HFF-Myc (cell line): ENCODE measurements around the gene SLC2A5.

Experiments used
- DNase-seq: peaks from one replicate; pipeline ENCODE4 v3.0.0-alpha.2; 2011; ENCODE audit warnings: low read depth; ENCODE audit errors: extremely low read depth
- H3K4me3 ChIP-seq: replicated peaks from 2 replicates; pipeline ENCODE4 v1.5.1; 2011; ENCODE audit warnings: low read depth, mild to moderate bottlenecking, control low read depth, low read length
- TF ChIP-seq, protein P1 (sequence below): IDR thresholded peaks from 2 replicates; pipeline ENCODE4 v1.5.1; 2012; ENCODE audit warnings: mild to moderate bottlenecking, low read depth, low read length, control low read depth; ENCODE audit errors: missing control alignments

The SLC2A5 gene

DNA sequence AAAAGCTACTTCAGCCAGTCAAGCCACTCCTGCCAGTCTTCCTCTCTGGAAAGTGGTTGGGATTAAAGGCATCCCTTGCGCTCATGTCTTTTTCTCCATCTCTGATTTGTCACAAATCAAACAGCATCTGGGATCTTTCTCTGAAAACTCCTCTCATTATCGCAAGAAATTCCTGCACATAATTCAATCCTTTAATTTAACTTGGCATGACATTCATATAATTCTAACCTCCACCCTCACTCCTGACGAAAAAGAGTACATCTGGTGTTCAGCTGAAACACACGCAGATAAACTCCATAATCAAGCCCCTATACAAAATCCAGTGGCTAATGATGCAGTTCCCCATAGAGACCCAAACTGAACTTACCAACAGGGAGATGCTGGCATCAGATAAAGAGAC is 19.4 kb upstream of the SLC2A5 start:
- no peak overlapping the region for H3K4me3 ChIP-seq
- DNase-seq: no peak
- TF ChIP-seq, protein P1, sequence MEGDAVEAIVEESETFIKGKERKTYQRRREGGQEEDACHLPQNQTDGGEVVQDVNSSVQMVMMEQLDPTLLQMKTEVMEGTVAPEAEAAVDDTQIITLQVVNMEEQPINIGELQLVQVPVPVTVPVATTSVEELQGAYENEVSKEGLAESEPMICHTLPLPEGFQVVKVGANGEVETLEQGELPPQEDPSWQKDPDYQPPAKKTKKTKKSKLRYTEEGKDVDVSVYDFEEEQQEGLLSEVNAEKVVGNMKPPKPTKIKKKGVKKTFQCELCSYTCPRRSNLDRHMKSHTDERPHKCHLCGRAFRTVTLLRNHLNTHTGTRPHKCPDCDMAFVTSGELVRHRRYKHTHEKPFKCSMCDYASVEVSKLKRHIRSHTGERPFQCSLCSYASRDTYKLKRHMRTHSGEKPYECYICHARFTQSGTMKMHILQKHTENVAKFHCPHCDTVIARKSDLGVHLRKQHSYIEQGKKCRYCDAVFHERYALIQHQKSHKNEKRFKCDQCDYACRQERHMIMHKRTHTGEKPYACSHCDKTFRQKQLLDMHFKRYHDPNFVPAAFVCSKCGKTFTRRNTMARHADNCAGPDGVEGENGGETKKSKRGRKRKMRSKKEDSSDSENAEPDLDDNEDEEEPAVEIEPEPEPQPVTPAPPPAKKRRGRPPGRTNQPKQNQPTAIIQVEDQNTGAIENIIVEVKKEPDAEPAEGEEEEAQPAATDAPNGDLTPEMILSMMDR: no peak

DNA sequence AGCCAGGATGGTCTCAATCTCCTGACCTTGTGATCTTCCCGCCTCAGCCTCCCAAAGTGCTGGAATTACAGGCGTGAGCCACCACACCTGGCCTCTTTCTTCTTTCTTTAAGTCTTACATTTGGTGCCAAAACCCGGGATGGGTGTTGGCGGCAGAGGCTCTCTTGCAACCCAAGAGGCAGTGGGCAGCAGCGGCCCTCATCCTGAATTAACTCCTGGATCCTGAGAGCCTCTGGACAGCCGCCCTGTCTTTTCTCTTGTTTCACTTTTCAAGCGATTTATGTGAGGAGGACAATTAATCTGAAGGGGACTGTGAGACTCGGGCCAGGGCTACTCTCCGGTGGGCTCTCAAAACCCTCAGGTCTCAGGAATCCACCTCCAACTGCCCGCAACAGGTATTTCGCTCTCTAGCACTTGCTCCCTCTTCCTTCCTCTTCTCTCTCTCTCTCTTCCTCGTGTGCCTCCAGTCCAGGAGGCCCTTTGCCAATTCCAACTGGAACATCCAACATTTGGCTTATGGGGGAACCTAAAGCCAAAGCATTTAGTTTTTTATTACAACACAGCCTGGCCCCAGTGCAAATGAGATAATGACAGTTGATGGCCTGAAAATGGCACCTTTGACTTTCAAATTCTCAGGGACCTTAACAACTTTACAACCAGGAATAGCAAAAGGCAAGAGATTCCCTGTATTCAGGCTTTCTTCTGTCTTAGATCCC is 18.1 kb upstream of the SLC2A5 start:
- H3K4me3 ChIP-seq: no peak overlapping the region
- DNase-seq: no peak
- TF ChIP-seq, protein P1: no peak

DNA sequence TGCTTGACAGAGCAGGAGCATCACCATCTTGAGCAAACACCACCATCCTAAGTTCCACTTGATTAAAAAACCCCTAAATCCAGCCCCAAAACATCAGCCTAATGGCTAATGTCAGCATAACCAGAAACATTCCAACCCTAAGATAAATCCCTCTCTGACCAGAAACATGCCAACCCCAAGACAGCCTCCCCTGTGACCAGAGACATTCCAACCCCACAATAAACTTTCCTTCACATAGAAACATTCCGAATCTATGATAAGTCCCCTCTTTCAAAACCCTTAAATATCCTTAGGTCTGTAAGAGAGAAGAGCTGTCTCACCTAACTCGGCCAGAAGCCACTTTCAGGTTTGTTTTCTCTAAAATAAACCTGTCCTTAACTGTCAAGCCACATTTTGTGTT is 17.4 kb upstream of the SLC2A5 start:
- TF ChIP-seq, protein P1: no peak
- no peak for DNase-seq
- H3K4me3 ChIP-seq: no peak overlapping the region

DNA sequence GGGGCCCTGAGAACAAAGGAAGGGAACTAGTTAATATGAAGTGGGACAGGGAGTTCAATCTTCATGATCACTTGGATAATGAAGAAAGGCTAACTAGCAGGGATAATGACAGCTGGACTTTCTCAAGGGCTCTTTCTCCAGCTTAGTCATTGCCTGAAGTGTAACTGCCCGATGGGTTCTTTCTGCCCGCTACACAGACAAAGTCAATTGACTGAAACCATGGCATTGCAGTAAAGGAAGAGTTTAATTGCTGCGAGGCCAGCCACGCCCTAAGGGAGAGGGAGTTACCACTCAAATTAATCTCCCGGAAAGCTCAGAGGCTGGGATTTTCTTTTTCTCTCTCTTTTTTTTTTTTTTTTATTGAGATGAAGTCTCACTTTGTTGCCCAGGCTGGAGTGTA is 16.6 kb upstream of the SLC2A5 start:
- no peak for DNase-seq
- TF ChIP-seq, protein P1: no peak

DNA sequence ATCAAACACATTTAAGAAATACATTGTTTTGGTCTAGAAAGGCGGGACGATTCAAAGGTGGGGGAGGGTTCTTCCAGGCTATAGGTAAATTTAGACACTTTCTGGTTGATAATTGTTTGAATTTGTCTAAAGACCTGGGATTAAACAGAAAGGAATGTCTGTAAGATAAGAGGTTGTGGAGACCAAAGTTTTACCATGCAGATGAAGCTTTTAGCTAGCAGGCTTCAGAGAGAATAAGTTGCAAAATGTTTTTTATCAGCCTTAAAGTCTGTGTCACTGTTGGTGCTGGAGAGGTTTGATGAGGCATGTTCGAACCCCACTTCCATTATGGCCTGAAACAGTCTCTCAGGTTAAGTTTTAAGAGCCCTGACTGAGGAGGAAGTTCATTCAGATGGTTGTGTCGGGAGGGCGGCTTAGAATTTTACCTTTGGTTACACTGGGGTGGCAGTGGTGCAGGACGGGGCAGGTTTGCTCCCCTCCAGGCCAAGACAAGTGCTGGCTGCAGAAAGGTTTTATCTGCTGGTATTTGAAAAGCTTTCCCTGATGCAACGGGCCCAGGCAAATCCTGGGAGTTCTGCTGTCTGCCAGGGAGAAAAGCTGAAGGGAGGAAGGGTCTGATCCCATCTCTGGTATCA is 16.0 kb upstream of the SLC2A5 start:
- H3K4me3 ChIP-seq: no peak overlapping the region
- no peak for DNase-seq
- TF ChIP-seq, protein P1: no peak

More for the DNA sequence above, 16.6 kb upstream of the SLC2A5 start:
- H3K4me3 ChIP-seq: no peak overlapping the region

DNA sequence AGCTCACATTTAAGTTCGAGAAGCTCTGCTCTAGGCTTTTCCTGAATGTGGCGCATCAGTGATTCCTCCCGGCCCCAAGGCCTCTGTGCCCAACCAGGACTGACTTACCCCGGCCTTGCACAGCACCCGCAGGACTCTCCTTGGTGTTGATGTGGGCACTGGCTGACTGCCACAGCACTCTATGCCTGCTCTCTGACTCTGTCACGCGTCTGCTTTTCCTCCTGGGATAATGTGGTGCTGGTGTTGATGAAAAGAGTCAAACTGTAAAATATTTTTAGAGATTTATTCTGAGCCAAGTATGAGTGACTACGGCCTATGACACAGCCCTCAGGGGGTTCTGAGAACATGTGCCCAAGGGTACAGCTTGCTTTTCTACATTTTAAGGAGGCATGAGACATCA is 15.5 kb upstream of the SLC2A5 start:
- no peak overlapping the region for H3K4me3 ChIP-seq
- no peak for DNase-seq
- TF ChIP-seq, protein P1: no peak
